HepG2 (cell line): ENCODE results near the gene LRSAM1. TPM values are rescaled to one million over a fixed set of nuclear protein-coding genes. Genes with fewer than 3 reads are reported as not detected.

Source experiments
- AKAP8 ChIP-seq: sonication (generic); formaldehyde crosslinking; IDR thresholded peaks from 2 replicates; pipeline ENCODE4 v1.5.1; 2020; ENCODE audit warnings: mild to moderate bottlenecking, missing genetic modification reagents
- FLYWCH1 ChIP-seq: sonication (generic); formaldehyde crosslinking; IDR thresholded peaks from 2 replicates; pipeline ENCODE4 v1.8.1; 2023; ENCODE audit warnings: mild to moderate bottlenecking, missing genetic modification reagents
- KDM2A ChIP-seq: sonication (generic); formaldehyde crosslinking; IDR thresholded peaks from 2 replicates; pipeline ENCODE4 v1.4.0; 2020; ENCODE audit warnings: low read depth, missing genetic modification reagents, borderline replicate concordance
- MED1 ChIP-seq: sonication (generic); formaldehyde crosslinking; IDR thresholded peaks from 2 replicates; pipeline ENCODE4 v1.4.0; 2020; ENCODE audit warnings: missing genetic modification reagents
- MIXL1 ChIP-seq: IDR thresholded peaks from 2 replicates; pipeline ENCODE4 v1.6.1; 2016
- RFX5 ChIP-seq: IDR thresholded peaks from 2 replicates; pipeline ENCODE4 v1.6.1; 2011; ENCODE audit warnings: low read depth, low read length, improper control_type of control experiment
- SRSF9 ChIP-seq: fragments of 200-400 bp; formaldehyde crosslinking; IDR thresholded peaks from 2 replicates; pipeline ENCODE4 v1.6.1; 2018; ENCODE audit warnings: borderline replicate concordance, mild to moderate bottlenecking, low read depth, low read length; ENCODE audit not compliant: insufficient read depth, poor library complexity, severe bottlenecking
- TOE1 ChIP-seq: sonication (generic); formaldehyde crosslinking; IDR thresholded peaks from 2 replicates; pipeline ENCODE4 v1.4.0; 2020; ENCODE audit warnings: mild to moderate bottlenecking, missing genetic modification reagents
- ZNF430 ChIP-seq: sonication (generic); formaldehyde crosslinking; IDR thresholded peaks from 2 replicates; pipeline ENCODE4 v1.9.0; 2021; ENCODE audit warnings: mild to moderate bottlenecking, missing genetic modification reagents
- ZNF572 ChIP-seq: sonication (generic); formaldehyde crosslinking; IDR thresholded peaks from 2 replicates; pipeline ENCODE4 v1.5.1; 2020; ENCODE audit warnings: mild to moderate bottlenecking, missing genetic modification reagents
- ZNF614 ChIP-seq: IDR thresholded peaks from 2 replicates; pipeline ENCODE4 v1.6.1; 2018; ENCODE audit warnings: missing biosample characterization, missing genetic modification reagents, inconsistent platforms, borderline replicate concordance
- ZNF724P ChIP-seq: sonication (generic); formaldehyde crosslinking; IDR thresholded peaks from 2 replicates; pipeline ENCODE4 v1.8.0; 2022; ENCODE audit warnings: missing genetic modification reagents, borderline replicate concordance
- polyA plus RNA-seq, 8 experiments: library from polyadenylated mRNA; depleted of rRNA in 3 of 8; stranded (reverse) in 7 of 8; unstranded in 1 of 8; fragments of >200 nt; fragmentation: Illumina TruSeq in 4 of 8; extraction: Trizol in 4 of 8; gene quantifications; 2 replicates each; pipeline versions ENCODE4 v1.2.1 to v1.2.3, GENCODE V29; 2011 to 2016; ENCODE audit warnings: low read depth in 4 of 8, missing spikeins in 1 of 8, mixed read lengths in 1 of 8; ENCODE audit not compliant: insufficient read depth in 1 of 8
- total RNA-seq, 5 experiments: library from RNA; depleted of rRNA; stranded (reverse); fragments of >200 nt; fragmentation: Illumina TruSeq; extraction: Trizol; gene quantifications; 2 replicates each; pipeline ENCODE4 v1.2.3, GENCODE V29; 2016; ENCODE audit warnings: low read depth in 1 of 5
- TF ChIP-seq, protein P1 (sequence below): sonication (generic); formaldehyde crosslinking; IDR thresholded peaks from 2 replicates; pipeline ENCODE4 v1.4.0; 2020; ENCODE audit warnings: missing genetic modification reagents
- TF ChIP-seq, protein P2 (sequence below): sonication (generic); formaldehyde crosslinking; conservative IDR thresholded peaks from 2 replicates; pipeline ENCODE4 v1.4.0; 2020; ENCODE audit warnings: missing genetic modification reagents
- TF ChIP-seq, protein P3 (sequence below): IDR thresholded peaks from 2 replicates; pipeline ENCODE4 v1.6.1; 2016; ENCODE audit warnings: low read depth
- TF ChIP-seq, protein P4 (sequence below): sonication (generic); formaldehyde crosslinking; IDR thresholded peaks from 2 replicates; pipeline ENCODE4 v1.4.0; 2020; ENCODE audit warnings: missing genetic modification reagents
- TF ChIP-seq, protein P5 (sequence below): sonication (generic); formaldehyde crosslinking; IDR thresholded peaks from 2 replicates; pipeline ENCODE4 v1.8.0; 2022; ENCODE audit warnings: low read depth, missing genetic modification reagents
- TF ChIP-seq, protein P6 (sequence below): sonication (generic); formaldehyde crosslinking; IDR thresholded peaks from 2 replicates; pipeline ENCODE4 v1.5.0; 2020; ENCODE audit warnings: mild to moderate bottlenecking, missing genetic modification reagents

Gene LRSAM1
- total and polyA plus RNA-seq, 2 of the 13 experiments (the other 11 are each of a cell fraction or from before 2014, with no cell fraction given) = 8.7 to 10.2 TPM

DNA sequence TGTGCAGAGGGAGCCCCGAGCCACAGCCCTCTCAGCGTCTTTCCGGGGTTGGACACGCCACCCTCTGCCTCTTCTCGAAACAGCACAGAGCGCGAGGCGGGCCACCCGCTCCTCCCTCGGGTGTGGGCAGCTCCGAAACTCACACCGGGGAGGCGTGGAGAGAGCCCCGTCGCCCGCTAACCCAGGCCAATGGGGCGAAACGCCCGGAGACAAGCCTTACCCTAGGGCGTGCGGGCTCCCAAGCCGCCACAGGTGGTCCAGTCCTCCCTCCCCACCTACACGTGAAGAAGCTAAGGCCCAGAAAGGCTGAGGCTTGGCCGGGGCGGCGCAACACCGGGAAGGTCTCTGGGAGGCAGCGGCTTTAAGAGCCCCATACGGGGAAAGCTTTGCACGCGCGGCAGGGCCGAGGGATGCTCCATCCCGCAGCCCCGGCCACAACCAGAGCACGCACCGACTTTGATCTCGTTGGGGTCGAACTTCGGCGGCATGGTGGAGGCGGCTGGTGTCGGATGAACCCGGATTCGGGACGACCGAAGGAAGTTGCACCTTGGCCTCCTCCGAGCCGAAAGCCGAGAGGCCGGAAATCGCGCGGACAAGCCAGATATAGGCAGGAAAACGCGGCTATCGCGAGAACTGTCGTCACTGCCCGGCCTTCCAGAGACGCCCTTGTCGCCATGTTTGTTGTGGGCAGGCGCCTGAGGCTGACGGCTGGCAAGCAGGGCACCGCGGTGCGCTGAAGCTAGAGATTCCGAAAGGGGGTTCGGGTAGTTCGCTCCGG, at the start of gene LRSAM1, which contains the start of gene RPL12 (continued):
- TF ChIP-seq, protein P1, sequence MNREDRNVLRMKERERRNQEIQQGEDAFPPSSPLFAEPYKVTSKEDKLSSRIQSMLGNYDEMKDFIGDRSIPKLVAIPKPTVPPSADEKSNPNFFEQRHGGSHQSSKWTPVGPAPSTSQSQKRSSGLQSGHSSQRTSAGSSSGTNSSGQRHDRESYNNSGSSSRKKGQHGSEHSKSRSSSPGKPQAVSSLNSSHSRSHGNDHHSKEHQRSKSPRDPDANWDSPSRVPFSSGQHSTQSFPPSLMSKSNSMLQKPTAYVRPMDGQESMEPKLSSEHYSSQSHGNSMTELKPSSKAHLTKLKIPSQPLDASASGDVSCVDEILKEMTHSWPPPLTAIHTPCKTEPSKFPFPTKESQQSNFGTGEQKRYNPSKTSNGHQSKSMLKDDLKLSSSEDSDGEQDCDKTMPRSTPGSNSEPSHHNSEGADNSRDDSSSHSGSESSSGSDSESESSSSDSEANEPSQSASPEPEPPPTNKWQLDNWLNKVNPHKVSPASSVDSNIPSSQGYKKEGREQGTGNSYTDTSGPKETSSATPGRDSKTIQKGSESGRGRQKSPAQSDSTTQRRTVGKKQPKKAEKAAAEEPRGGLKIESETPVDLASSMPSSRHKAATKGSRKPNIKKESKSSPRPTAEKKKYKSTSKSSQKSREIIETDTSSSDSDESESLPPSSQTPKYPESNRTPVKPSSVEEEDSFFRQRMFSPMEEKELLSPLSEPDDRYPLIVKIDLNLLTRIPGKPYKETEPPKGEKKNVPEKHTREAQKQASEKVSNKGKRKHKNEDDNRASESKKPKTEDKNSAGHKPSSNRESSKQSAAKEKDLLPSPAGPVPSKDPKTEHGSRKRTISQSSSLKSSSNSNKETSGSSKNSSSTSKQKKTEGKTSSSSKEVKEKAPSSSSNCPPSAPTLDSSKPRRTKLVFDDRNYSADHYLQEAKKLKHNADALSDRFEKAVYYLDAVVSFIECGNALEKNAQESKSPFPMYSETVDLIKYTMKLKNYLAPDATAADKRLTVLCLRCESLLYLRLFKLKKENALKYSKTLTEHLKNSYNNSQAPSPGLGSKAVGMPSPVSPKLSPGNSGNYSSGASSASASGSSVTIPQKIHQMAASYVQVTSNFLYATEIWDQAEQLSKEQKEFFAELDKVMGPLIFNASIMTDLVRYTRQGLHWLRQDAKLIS (CRISPR knock-in tag) = peak; percentile 77
- TF ChIP-seq MED1 (CRISPR knock-in tag) (peak; percentile 81), RFX5 (no peak), ZNF572 (no peak), KDM2A (CRISPR knock-in tag) (peak; percentile 86), TOE1 (CRISPR knock-in tag) (no peak), SRSF9 (no peak), ZNF614 (CRISPR knock-in tag) (peak; percentile 72; the same call in 1 of the 2 replicates), ZNF430 (CRISPR knock-in tag) (peak; percentile 88), ZNF724P (CRISPR knock-in tag) (peak; percentile 53; the same call in 1 of the 2 replicates), MIXL1 (peak; percentile 65; the same call in 1 of the 2 replicates), AKAP8 (peak; percentile 84; the same call in 1 of the 2 replicates), FLYWCH1 (CRISPR knock-in tag) (no peak)
- TF ChIP-seq, protein P2, sequence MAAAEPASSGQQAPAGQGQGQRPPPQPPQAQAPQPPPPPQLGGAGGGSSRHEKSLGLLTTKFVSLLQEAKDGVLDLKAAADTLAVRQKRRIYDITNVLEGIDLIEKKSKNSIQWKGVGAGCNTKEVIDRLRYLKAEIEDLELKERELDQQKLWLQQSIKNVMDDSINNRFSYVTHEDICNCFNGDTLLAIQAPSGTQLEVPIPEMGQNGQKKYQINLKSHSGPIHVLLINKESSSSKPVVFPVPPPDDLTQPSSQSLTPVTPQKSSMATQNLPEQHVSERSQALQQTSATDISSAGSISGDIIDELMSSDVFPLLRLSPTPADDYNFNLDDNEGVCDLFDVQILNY = peak; percentile 52
- TF ChIP-seq, protein P3, sequence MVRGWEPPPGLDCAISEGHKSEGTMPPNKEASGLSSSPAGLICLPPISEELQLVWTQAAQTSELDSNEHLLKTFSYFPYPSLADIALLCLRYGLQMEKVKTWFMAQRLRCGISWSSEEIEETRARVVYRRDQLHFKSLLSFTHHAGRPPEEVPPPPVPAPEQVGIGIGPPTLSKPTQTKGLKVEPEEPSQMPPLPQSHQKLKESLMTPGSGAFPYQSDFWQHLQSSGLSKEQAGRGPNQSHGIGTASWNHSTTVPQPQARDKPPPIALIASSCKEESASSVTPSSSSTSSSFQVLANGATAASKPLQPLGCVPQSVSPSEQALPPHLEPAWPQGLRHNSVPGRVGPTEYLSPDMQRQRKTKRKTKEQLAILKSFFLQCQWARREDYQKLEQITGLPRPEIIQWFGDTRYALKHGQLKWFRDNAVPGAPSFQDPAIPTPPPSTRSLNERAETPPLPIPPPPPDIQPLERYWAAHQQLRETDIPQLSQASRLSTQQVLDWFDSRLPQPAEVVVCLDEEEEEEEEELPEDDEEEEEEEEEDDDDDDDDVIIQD (CRISPR knock-in tag) = peak; percentile 37; the same call in 1 of the 2 replicates
- TF ChIP-seq, protein P4, sequence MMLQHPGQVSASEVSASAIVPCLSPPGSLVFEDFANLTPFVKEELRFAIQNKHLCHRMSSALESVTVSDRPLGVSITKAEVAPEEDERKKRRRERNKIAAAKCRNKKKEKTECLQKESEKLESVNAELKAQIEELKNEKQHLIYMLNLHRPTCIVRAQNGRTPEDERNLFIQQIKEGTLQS = 0 out of 2 replicates have a peak, but pooled peaks have one; percentile 54
- TF ChIP-seq, protein P5, sequence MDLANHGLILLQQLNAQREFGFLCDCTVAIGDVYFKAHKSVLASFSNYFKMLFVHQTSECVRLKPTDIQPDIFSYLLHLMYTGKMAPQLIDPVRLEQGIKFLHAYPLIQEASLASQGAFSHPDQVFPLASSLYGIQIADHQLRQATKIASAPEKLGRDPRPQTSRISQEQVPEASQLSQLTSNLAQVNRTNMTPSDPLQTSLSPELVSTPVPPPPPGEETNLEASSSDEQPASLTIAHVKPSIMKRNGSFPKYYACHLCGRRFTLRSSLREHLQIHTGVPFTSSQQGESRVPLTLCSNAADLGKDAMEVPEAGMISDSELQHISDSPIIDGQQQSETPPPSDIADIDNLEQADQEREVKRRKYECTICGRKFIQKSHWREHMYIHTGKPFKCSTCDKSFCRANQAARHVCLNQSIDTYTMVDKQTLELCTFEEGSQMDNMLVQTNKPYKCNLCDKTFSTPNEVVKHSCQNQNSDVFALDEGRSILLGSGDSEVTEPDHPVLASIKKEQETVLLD (CRISPR knock-in tag) = peak; percentile 31; the same call in 1 of the 2 replicates
- TF ChIP-seq, protein P6, sequence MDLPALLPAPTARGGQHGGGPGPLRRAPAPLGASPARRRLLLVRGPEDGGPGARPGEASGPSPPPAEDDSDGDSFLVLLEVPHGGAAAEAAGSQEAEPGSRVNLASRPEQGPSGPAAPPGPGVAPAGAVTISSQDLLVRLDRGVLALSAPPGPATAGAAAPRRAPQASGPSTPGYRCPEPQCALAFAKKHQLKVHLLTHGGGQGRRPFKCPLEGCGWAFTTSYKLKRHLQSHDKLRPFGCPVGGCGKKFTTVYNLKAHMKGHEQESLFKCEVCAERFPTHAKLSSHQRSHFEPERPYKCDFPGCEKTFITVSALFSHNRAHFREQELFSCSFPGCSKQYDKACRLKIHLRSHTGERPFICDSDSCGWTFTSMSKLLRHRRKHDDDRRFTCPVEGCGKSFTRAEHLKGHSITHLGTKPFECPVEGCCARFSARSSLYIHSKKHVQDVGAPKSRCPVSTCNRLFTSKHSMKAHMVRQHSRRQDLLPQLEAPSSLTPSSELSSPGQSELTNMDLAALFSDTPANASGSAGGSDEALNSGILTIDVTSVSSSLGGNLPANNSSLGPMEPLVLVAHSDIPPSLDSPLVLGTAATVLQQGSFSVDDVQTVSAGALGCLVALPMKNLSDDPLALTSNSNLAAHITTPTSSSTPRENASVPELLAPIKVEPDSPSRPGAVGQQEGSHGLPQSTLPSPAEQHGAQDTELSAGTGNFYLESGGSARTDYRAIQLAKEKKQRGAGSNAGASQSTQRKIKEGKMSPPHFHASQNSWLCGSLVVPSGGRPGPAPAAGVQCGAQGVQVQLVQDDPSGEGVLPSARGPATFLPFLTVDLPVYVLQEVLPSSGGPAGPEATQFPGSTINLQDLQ (CRISPR knock-in tag) = no peak; the same call in 1 of the 2 replicates
